GM23248 (cell line): Measurements from ENCODE around the gene GJA9.

ENCODE experiments used
- EZH2 ChIP-seq: fragments of 200-600 bp; sonication (generic); IDR thresholded peaks from 2 replicates; pipeline ENCODE4 v1.6.1; 2018; ENCODE audit warnings: antibody characterized with exemption, mild to moderate bottlenecking; ENCODE audit not compliant: insufficient read depth, poor library complexity, severe bottlenecking
- EZH2phosphoT487 ChIP-seq: fragments of 200-600 bp; sonication (generic); IDR thresholded peaks from 2 replicates; pipeline ENCODE4 v1.6.1; 2018; ENCODE audit warnings: antibody characterized with exemption, moderate library complexity, mild to moderate bottlenecking, low read depth; ENCODE audit not compliant: insufficient read depth

DNA sequence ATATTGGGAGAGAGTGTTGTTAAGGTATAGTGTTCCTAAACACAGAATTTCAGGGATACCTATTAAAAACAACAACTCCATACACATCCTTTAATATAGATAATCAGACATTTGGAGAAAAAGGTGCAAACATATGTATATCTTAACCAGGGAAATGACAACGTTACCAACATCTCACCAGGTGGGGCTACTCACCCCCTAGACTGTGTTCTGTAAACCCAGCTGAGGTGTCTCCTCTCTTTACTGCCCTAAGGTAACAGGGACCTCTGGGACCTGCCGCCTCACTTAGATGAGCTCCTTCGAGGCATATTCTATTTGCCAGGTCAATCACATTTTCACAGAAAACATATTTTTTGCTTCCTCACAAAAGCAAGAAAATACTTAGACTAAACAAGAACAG is 35.2 kb downstream of the GJA9 start:
- TF ChIP-seq EZH2, result no peak
- TF ChIP-seq EZH2phosphoT487, result no peak
